ENCODE results near the gene UFC1. TPM values are rescaled to one million over a fixed set of nuclear protein-coding genes. Genes with fewer than 3 reads are reported as not detected.

The UFC1 gene
- total and polyA plus RNA-seq, 2 of the 13 experiments (the other 11 are each of a cell fraction or from before 2014, with no cell fraction given) = 72.8 to 85.2 TPM

DNA sequence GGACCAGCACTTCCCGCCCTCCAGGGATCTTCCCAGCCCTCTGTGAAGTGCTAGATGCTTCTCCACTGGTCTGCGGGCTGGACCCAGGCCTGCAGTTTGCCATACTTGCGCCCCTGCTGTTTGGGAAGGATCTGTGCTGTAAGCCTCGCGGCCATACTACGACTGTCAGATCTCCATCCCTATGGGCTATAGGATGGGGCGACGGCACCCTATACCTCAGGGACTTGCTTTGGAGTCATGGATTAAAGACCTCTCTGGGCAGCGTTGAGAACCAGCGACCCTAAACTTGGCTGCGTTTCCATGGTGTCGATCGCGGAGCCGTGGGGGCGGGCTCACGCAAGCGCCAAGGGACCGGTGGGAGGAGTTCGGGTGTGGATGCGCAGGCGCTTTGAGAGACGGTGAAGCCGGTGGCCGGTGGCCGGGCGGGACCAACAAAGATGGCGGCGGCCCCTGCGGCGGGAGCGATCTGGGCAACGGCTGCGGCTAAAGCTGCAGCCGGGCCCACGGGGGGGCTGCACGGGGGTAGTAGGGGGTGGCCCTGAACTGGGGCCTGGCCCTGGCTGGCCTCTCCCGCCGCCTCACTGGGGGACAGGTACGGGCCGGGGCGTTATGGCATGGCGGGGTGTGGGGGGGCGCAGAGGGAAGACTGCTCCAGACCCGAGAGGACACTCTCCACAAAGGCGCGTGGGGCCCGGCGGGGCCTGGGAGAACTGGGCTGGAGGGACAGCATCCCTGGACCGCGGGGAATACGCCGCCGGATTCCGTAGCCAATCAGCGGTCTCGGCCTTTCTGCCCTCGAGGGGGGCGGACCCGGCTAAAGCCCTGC is 5.5 kb downstream of the UFC1 start, which contains the start of gene USP21 (continued):
- peak; percentile 81 for TF ChIP-seq ZHX2 (IDR thresholded peaks at IDR 0.05; ENCODE audit: low read depth)
- TF ChIP-seq ZHX2 (CRISPR knock-in tag; IDR thresholded peaks at IDR 0.05; ENCODE audit: borderline replicate concordance) = no peak
- TF ChIP-seq SKIL (CRISPR knock-in tag; IDR thresholded peaks at IDR 0.05; ENCODE audit: borderline replicate concordance) = no peak
- TF ChIP-seq, protein P1, sequence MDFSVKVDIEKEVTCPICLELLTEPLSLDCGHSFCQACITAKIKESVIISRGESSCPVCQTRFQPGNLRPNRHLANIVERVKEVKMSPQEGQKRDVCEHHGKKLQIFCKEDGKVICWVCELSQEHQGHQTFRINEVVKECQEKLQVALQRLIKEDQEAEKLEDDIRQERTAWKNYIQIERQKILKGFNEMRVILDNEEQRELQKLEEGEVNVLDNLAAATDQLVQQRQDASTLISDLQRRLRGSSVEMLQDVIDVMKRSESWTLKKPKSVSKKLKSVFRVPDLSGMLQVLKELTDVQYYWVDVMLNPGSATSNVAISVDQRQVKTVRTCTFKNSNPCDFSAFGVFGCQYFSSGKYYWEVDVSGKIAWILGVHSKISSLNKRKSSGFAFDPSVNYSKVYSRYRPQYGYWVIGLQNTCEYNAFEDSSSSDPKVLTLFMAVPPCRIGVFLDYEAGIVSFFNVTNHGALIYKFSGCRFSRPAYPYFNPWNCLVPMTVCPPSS (IDR thresholded peaks at IDR 0.05) = no peak
- no peak for TF ChIP-seq PBX2 (CRISPR knock-in tag; IDR thresholded peaks at IDR 0.05)
- TF ChIP-seq HNF4G (IDR thresholded peaks at IDR 0.05; ENCODE audit: borderline replicate concordance, low read depth, low read length) = no peak
- TF ChIP-seq HNF4G (CRISPR knock-in tag; IDR thresholded peaks at IDR 0.05; ENCODE audit: borderline replicate concordance, low read depth) = 0 out of 2 replicates have a peak, but pooled peaks have one; percentile 17
- TF ChIP-seq ZBTB10 (CRISPR knock-in tag; IDR thresholded peaks at IDR 0.05; ENCODE audit: borderline replicate concordance) = no peak
- TF ChIP-seq U2AF2 (IDR thresholded peaks at IDR 0.05; ENCODE audit: low read depth, low read length) = no peak
- TF ChIP-seq ZC3H13 (CRISPR knock-in tag; IDR thresholded peaks at IDR 0.05) = peak; percentile 72; the same call in 1 of the 2 replicates
- 0 out of 2 replicates have a peak, but pooled peaks have one; percentile 33 for TF ChIP-seq ISL2 (CRISPR knock-in tag; IDR thresholded peaks at IDR 0.05)
- TF ChIP-seq MTA1 (CRISPR knock-in tag; IDR thresholded peaks at IDR 0.05; ENCODE audit: borderline replicate concordance) = no peak
- no peak for TF ChIP-seq ZNF253 (CRISPR knock-in tag; IDR thresholded peaks at IDR 0.05; ENCODE audit: borderline replicate concordance)
- no peak for TF ChIP-seq RBAK (CRISPR knock-in tag; IDR thresholded peaks at IDR 0.05)

All from HepG2 (cell line).